GM12874 (cell line): ENCODE measurements around the gene DNAH14.

Experiments
- TF ChIP-seq, protein P1 (sequence below): IDR thresholded peaks from 2 replicates; pipeline ENCODE4 v1.5.1; 2011; ENCODE audit warnings: low read depth, mild to moderate bottlenecking, control low read depth, low read length, moderate library complexity; ENCODE audit not compliant: insufficient read depth

Gene DNAH14

GRCh38 chr1:224928906-224929305 is 569 bp upstream of the DNAH14 start:
- TF ChIP-seq, protein P1, sequence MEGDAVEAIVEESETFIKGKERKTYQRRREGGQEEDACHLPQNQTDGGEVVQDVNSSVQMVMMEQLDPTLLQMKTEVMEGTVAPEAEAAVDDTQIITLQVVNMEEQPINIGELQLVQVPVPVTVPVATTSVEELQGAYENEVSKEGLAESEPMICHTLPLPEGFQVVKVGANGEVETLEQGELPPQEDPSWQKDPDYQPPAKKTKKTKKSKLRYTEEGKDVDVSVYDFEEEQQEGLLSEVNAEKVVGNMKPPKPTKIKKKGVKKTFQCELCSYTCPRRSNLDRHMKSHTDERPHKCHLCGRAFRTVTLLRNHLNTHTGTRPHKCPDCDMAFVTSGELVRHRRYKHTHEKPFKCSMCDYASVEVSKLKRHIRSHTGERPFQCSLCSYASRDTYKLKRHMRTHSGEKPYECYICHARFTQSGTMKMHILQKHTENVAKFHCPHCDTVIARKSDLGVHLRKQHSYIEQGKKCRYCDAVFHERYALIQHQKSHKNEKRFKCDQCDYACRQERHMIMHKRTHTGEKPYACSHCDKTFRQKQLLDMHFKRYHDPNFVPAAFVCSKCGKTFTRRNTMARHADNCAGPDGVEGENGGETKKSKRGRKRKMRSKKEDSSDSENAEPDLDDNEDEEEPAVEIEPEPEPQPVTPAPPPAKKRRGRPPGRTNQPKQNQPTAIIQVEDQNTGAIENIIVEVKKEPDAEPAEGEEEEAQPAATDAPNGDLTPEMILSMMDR, result no peak

- TF ChIP-seq, protein P1, result no peak
Measured at GRCh38 chr1:224931605-224932004, 2.1 kb downstream of the DNAH14 start.

GRCh38 chr1:224932607-224933249 is 3.3 kb downstream of the DNAH14 start:
- TF ChIP-seq, protein P1, result no peak

GRCh38 chr1:224933584-224933983 is 4.1 kb downstream of the DNAH14 start:
- TF ChIP-seq, protein P1, result no peak

GRCh38 chr1:224938652-224939051 is 9.2 kb downstream of the DNAH14 start:
- TF ChIP-seq, protein P1, result no peak

- TF ChIP-seq, protein P1, result no peak
Measured at GRCh38 chr1:224939844-224940425, 10.5 kb downstream of the DNAH14 start.

DNA sequence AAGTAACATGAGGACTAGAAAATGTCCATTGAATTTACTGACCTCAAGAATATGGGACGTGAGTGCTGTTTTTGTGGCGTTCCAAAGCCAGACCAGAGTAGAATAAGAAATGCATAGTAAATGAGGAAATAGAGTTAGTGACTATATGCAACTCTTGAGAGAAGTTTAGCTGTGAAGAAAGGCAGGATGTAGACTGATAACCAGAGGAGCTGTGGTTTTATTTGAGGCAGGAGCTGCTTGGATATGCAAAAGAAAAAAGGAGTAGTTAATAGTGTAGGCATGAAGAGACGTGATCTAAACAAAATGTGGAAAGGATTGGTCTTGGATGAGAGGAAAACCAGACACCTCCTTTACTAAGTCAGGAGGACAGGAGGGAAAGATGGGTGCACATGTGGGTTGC is 28.2 kb downstream of the DNAH14 start:
- TF ChIP-seq, protein P1, result no peak
